HL-60 (cell line): Measurements from ENCODE around the gene MTMR3.

Experiments
- DNase-seq, 2 experiments: peaks; one replicate each; pipeline ENCODE4 v3.0.0-alpha.2; 2010 to 2020; ENCODE audit warnings: low read depth in 1 of 2, low spot score in 1 of 2
- H3K27ac ChIP-seq: fragments of 250-450 bp; sonication (Bioruptor Pico); replicated peaks from 2 replicates; pipeline ENCODE4 v1.5.1; 2020; ENCODE audit warnings: mild to moderate bottlenecking, moderate library complexity
- H3K27me3 ChIP-seq: fragments of 250-450 bp; sonication (Bioruptor Pico); 2 replicates; pipeline ENCODE4 v1.5.1; 2021; ENCODE audit warnings: mild to moderate bottlenecking, moderate library complexity; ENCODE audit not compliant: insufficient read depth, poor library complexity, severe bottlenecking
- H3K4me3 ChIP-seq: replicated peaks from 2 replicates; pipeline ENCODE4 v1.5.1; 2011; ENCODE audit warnings: mild to moderate bottlenecking, control low read depth, low read length; ENCODE audit not compliant: insufficient read depth
- GABPA ChIP-seq: IDR thresholded peaks from 2 replicates; pipeline ENCODE4 v1.6.1; 2012; ENCODE audit warnings: low read depth
- POLR2AphosphoS5 ChIP-seq: IDR thresholded peaks from 2 replicates; pipeline ENCODE4 v1.6.1; 2012; ENCODE audit warnings: low read depth
- SPI1 ChIP-seq: IDR thresholded peaks from 2 replicates; pipeline ENCODE4 v1.6.1; 2012; ENCODE audit warnings: low read depth, mild to moderate bottlenecking, borderline replicate concordance
- TF ChIP-seq, protein P1 (sequence below): IDR thresholded peaks from 2 replicates; pipeline ENCODE4 v1.6.1; 2012; ENCODE audit warnings: low read depth; ENCODE audit not compliant: insufficient replicate concordance
- TF ChIP-seq, protein P2 (sequence below): IDR thresholded peaks from one replicate; pipeline ENCODE4 v1.5.1; 2011; ENCODE audit warnings: low read length, control low read depth, inconsistent platforms; ENCODE audit not compliant: insufficient read depth

The MTMR3 gene

DNA sequence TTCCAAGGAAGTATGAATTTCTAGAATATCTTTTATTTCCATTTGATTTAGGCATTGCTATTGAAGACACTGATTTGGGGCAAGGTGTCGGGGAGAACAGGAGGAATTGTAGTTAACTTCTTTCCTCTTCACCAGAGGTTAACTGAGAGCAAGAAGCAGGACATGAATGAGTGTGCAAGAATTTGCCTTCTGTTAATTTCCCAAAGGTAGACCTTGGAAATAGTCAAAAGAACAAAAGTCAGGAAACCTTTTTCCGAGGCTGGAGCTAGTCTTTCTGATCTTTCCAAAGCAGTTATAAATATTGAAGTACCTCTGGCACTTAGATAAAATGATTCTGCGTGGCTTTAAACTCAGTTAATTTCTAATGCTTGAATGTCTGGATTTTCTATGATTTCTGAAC, 66.9 kb downstream of the MTMR3 start:
- TF ChIP-seq SPI1 (no peak), POLR2AphosphoS5 (no peak), GABPA (no peak)
- TF ChIP-seq, protein P1, sequence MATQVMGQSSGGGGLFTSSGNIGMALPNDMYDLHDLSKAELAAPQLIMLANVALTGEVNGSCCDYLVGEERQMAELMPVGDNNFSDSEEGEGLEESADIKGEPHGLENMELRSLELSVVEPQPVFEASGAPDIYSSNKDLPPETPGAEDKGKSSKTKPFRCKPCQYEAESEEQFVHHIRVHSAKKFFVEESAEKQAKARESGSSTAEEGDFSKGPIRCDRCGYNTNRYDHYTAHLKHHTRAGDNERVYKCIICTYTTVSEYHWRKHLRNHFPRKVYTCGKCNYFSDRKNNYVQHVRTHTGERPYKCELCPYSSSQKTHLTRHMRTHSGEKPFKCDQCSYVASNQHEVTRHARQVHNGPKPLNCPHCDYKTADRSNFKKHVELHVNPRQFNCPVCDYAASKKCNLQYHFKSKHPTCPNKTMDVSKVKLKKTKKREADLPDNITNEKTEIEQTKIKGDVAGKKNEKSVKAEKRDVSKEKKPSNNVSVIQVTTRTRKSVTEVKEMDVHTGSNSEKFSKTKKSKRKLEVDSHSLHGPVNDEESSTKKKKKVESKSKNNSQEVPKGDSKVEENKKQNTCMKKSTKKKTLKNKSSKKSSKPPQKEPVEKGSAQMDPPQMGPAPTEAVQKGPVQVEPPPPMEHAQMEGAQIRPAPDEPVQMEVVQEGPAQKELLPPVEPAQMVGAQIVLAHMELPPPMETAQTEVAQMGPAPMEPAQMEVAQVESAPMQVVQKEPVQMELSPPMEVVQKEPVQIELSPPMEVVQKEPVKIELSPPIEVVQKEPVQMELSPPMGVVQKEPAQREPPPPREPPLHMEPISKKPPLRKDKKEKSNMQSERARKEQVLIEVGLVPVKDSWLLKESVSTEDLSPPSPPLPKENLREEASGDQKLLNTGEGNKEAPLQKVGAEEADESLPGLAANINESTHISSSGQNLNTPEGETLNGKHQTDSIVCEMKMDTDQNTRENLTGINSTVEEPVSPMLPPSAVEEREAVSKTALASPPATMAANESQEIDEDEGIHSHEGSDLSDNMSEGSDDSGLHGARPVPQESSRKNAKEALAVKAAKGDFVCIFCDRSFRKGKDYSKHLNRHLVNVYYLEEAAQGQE, result no peak
- TF ChIP-seq, protein P2, sequence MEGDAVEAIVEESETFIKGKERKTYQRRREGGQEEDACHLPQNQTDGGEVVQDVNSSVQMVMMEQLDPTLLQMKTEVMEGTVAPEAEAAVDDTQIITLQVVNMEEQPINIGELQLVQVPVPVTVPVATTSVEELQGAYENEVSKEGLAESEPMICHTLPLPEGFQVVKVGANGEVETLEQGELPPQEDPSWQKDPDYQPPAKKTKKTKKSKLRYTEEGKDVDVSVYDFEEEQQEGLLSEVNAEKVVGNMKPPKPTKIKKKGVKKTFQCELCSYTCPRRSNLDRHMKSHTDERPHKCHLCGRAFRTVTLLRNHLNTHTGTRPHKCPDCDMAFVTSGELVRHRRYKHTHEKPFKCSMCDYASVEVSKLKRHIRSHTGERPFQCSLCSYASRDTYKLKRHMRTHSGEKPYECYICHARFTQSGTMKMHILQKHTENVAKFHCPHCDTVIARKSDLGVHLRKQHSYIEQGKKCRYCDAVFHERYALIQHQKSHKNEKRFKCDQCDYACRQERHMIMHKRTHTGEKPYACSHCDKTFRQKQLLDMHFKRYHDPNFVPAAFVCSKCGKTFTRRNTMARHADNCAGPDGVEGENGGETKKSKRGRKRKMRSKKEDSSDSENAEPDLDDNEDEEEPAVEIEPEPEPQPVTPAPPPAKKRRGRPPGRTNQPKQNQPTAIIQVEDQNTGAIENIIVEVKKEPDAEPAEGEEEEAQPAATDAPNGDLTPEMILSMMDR, result no peak
- DNase-seq, result no peak
- Histone ChIP-seq H3K27ac (no peak overlapping the region), H3K4me3 (no peak overlapping the region), H3K27me3 (no peaks in the 10 kb centered on the region)

DNA sequence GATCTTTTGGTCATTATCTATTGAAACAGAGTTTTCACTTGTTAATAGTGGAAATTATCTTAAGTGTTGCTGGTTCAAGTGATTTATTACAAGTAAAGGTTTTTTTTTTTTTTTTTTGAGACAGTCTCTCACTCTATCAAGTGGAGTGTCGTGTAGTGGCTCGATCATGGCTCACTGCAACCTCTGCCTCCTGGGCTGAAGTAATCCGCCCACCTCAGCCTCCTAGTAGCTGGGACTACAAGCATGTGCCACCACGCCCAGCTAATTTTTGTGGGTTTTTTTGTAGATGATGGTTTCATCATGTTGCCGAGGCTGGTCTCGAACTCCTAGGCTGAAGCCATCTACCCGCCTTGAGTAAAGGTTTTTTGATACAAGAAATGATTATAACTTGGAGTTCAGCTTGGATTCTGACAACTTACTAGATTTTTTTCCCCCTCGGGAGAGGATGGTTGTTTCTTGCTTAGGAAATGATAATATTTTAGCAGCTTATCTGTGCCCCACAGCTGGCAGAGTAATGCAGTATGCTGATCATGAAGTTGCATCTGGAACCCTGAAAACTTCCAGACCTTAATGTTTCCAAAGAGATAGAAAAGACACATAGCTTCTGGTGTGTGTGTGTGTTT, 68.9 kb downstream of the MTMR3 start:
- DNase-seq, result no peak
- TF ChIP-seq GABPA, result no peak
- H3K4me3 ChIP-seq, result no peak overlapping the region
- H3K27ac ChIP-seq, result no peak overlapping the region
- H3K27me3 ChIP-seq, result no peaks in the 10 kb centered on the region

DNA sequence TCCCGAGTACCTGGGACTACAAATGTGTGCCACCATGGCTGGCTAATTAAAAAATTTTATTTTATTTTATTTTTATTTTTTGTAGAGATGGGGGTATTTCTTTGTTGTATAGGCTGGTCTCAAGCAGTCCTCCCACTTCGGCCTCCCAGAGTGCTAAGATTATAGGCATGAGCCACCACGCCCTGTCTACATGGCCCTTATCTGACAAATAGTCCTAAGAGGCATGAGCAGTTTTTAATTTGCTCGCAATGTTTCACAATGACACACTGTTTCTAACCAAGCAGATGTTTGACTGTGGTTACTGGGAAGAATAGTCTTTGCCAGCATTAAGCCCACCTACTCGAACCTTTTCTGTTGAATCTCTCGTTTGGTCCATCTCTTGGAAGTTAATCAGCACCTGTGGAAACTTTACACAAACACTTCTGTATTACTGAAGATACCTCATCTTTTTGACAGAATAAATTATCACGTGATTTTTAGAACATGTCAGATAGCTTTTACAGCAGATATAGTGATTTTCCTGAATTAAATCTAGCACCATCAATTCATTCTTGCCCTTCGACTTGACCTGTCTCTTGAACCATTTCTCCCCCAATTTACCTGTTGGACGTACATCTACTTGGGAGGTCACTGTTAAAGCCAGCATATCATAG, 71.4 kb downstream of the MTMR3 start:
- TF ChIP-seq, protein P2, result no peak
- no peak for TF ChIP-seq SPI1
- TF ChIP-seq, protein P1, result no peak
- no peak for TF ChIP-seq GABPA
- TF ChIP-seq POLR2AphosphoS5, result no peak
- H3K4me3 ChIP-seq, result no peak overlapping the region
- no peak overlapping the region for H3K27ac ChIP-seq
- DNase-seq, result no peak
- H3K27me3 ChIP-seq, result no peaks in the 10 kb centered on the region

DNA sequence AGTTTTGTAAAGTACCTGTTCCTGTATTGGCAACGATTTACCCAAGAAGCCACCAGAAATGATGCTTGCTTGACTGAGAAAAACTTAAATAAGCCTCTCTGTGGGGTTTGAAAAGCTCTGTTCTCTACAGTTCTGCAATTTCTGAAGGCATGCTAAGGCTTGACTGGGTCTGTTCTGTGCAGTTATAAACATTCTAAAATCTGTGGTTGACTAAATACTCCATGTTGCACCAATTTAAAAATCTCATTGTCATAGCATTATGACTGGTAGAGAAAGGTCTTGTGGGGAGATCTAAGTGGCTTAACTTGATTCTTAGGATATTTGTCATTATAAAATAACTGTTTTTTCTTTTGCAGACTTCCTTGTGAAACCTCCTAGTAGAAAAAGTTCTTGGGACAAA, 73.7 kb downstream of the MTMR3 start:
- Histone ChIP-seq H3K4me3 (no peak overlapping the region), H3K27ac (no peak overlapping the region), H3K27me3 (no peaks in the 10 kb centered on the region)
- DNase-seq, result no peak
- TF ChIP-seq, protein P1, result no peak
- TF ChIP-seq POLR2AphosphoS5 (no peak), SPI1 (no peak), GABPA (no peak)
- TF ChIP-seq, protein P2, result no peak
